Psoas muscle (tissue), 8 donors: ENCODE measurements around the gene VMP1. TPM values are rescaled to one million over a fixed set of nuclear protein-coding genes. Genes with fewer than 3 reads are reported as not detected.
A peak's percentile ranks its signal among the peaks of the same experiment; 100 is the strongest.

Experiments used
- ATAC-seq, 4 donors: fragments of 200-7000 bp; cut with Tn5 transposase; one replicate each; pipeline ENCODE4 v1.9.1; 2020; ENCODE audit warnings: moderate library complexity in 3 of 4, mild to moderate bottlenecking in 2 of 4
- DNase-seq, 2 donors: peaks; one replicate each; pipeline ENCODE4 v3.0.0-alpha.2; 2020
- H3K27ac ChIP-seq: fragments of 200-600 bp; one replicate; pipeline ENCODE4 v1.8.0; 2022
- H3K27me3 ChIP-seq, 3 donors: fragments of 200-600 bp in 1 of 3; one replicate each; pipeline versions ENCODE4 v1.6.1 to v1.8.0; 2013 to 2022; ENCODE audit warnings: low read length in 2 of 3, mild to moderate bottlenecking in 2 of 3, moderate library complexity in 1 of 3; ENCODE audit not compliant: insufficient read depth in 3 of 3
- H3K36me3 ChIP-seq, 2 donors: fragments of 200-600 bp in 1 of 2; one replicate each; pipeline versions ENCODE4 v1.6.1 to v1.8.0; 2013 to 2022; ENCODE audit warnings: low read depth in 1 of 2, mild to moderate bottlenecking in 1 of 2, moderate library complexity in 1 of 2; ENCODE audit not compliant: insufficient read depth in 1 of 2
- H3K4me1 ChIP-seq: fragments of 200-600 bp; one replicate; pipeline ENCODE4 v1.8.0; 2022
- H3K4me3 ChIP-seq: fragments of 200-600 bp; one replicate; pipeline ENCODE4 v1.8.0; 2022; ENCODE audit warnings: mild to moderate bottlenecking
- H3K9me3 ChIP-seq: fragments of 200-600 bp; one replicate; pipeline ENCODE4 v1.8.0; 2022
- WGBS, 3 donors: extraction: QIAGEN DNeasy Blood & Tissue Kit; methylation state at CpG; one replicate each; pipeline versions ENCODE4 v1.1.6 to v1.1.7; 2013; 5-methylcytosine and 5-hydroxymethylcytosine counted together
- intact Hi-C, 2 donors: fragments of 100-400 bp; cut with DNase I; formaldehyde crosslinking; loops; one replicate each; pipeline versions ENCODE4 v1.11.0 to v1.14.2; 2022
- polyA plus RNA-seq, 3 donors: library from polyadenylated mRNA; stranded (reverse); fragments of 200-250 nt; gene quantifications; one replicate each; pipeline ENCODE4 v1.2.3, GENCODE V29; 2013
- total RNA-seq, 4 donors: library from RNA; stranded (reverse); fragmentation: NEBNext Ultra II Directional in 2 of 4; extraction: Animal tissue kit (Norgen Biotek cat#: 25700) in 2 of 4; gene quantifications; one replicate each; pipeline versions ENCODE4 v1.2.1 to v1.2.4, GENCODE V29; 2021 to 2023
- TF ChIP-seq, protein P1 (sequence below): fragments of 200-600 bp; IDR thresholded peaks from one replicate; pipeline ENCODE4 v1.8.0; 2022; ENCODE audit warnings: antibody characterized with exemption
- donor health status: healthy with polysubstance abuse.
- donor health status: DM: no; HTN: no; CAD: no; lungs with moderate emphysema.
- donor health status: Bipolar disorder and iron deficiency.
- donor health status: healthy.
- donor health status: DM: yes; HTN: yes; CAD: no.
- donor health status: DM: no; HTN: no; CAD: no.
- donor health status: DM: no; HTN: no; CAD: no.
- donor health status: DM: yes; HTN: yes; CAD: no.

VMP1 gene
- total and polyA plus RNA-seq, 7 donors: 31.3 to 115 (median 60.5) TPM

DNA sequence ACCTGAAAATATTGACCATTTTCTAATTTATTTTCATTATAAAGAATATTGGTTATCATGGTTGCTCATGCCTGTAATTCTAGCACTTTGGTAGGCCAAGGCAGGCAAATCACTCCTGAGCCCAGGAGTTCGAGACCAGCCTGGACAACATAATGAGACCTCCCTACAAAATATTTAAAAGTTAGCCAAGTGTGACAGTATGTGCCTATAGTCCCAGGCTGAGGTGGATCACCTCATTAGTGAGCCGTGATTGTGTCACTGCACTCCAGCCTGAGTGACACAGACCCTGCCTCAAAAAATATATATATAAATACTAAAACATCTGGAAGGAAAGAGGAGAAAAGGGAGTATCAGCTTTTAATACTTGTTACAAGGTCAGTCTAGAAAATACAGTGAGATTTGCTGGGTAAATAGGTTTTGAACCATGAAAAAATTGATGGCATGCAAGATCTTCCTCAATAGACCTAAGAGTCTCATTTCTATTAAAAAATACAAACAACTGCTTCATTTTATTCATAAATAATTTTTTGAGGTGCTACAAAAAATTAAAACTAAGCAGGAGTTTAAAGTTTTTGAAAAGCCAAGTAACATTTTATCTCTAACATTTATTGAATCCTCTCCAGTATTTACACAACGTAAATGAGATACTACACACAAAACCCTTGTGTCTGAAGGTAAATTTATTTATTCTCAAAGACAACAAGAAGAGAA, 137.6 kb downstream of the VMP1 start:
- Histone ChIP-seq H3K27me3 (no peaks in the 10 kb centered on the region), H3K4me1 (peaks cover 38% of the 10 kb centered on the region), H3K36me3 (peaks cover 3 to 15% of the 10 kb centered on the region in 2 donors), H3K4me3 (no peak overlapping the region), H3K9me3 (no peaks in the 10 kb centered on the region), H3K27ac (peak overlapping the region; percentile 92)
- no peak for DNase-seq
- 51 to 80% (median 59%) methylated on average over 3 of the region's 3 CpGs for WGBS, 3 donors
- no peak for ATAC-seq
- TF ChIP-seq, protein P1, sequence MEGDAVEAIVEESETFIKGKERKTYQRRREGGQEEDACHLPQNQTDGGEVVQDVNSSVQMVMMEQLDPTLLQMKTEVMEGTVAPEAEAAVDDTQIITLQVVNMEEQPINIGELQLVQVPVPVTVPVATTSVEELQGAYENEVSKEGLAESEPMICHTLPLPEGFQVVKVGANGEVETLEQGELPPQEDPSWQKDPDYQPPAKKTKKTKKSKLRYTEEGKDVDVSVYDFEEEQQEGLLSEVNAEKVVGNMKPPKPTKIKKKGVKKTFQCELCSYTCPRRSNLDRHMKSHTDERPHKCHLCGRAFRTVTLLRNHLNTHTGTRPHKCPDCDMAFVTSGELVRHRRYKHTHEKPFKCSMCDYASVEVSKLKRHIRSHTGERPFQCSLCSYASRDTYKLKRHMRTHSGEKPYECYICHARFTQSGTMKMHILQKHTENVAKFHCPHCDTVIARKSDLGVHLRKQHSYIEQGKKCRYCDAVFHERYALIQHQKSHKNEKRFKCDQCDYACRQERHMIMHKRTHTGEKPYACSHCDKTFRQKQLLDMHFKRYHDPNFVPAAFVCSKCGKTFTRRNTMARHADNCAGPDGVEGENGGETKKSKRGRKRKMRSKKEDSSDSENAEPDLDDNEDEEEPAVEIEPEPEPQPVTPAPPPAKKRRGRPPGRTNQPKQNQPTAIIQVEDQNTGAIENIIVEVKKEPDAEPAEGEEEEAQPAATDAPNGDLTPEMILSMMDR: no peak
- intact Hi-C loops: loop anchor here in 1 of 2 donors (5.0 kb wide), 1 partner anchor 88 kb away; no protein-coding TSS in a partner anchor

DNA sequence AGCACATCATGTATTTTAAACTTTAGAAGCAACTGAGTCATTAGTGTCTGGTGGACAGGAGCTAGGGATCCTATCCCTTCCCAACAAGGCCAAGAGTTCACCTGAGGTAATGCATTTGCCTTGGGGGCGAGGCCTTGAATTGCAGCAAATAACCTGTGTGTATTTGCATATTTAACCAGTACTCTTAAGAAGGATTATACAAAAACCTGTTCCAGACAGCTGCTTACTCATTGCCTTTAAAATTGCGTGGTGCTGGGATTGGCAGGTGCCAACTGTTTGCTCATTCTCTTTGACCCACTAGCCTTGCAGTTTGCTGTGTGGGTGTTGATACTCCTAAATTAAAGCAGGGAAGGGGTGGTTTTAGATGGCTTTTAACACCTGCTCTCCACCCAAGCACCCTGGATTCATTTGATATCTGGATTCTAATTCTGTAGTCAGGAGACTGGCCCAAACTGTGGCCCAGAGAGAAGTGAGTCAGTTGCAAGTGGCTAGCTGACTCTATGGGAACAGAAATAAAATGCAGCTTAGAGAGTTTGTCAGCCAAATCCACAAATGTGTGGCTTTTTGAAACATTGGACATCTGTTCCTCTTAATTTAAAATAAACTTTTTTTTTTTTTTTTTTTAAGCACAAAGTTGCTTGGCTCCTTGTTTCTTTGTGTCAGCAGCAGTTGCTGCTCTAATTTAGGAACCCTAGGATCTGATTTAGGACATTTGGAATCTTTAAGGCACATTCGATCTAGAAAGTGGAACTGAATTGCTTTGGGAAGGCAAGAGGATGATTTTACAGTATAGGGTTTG, 138.3 kb downstream of the VMP1 start:
- ATAC-seq: peak; percentile 71 to 82 (median 80)

DNA sequence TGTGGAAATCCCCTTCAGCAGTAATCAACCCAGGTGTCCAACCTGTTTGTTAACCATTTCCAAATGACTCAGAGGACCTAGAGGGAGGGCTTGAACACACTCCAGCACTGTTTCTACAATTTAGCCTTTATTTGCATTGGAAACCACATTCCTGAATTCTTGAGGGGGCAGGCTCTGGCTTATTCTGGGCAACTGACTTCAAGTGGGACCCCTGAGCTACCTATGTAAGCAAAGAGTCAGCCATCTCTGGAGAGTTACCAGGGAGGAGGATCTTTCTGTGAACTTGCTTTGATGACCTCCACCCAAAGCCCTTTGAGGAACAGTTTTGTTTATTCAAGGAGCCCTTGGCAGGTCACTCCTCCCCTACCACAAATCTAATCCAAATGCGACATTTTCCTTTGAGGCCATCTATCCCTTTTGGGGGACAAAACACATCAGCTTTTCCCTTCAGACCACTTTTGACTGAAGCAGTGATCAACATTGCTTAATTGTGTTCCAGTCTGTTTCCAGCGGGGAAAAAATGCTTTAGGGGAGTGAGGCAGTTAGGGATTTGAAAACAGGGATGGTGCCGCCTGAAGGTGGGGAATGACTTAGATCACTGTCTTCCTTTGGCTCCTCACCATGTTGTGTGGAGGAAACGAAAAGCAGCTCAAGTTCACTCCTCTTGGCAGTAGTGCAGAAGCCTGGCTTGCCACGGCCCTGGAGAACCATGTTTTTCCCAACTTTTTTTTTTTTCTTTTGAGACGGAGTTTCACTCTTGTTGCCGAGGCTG, 139.1 kb downstream of the VMP1 start:
- Histone ChIP-seq H3K4me1 (peaks cover 40% of the 10 kb centered on the region), H3K27ac (peak overlapping the region; percentile 92), H3K27me3 (no peaks in the 10 kb centered on the region), H3K9me3 (no peaks in the 10 kb centered on the region), H3K4me3 (peak overlapping the region; percentile 9), H3K36me3 (no peaks in the 10 kb centered on the region)
- TF ChIP-seq, protein P1: no peak
- intact Hi-C loops: loop anchor here (2.0 to 5.0 kb wide), 2 partner anchors 62 to 89 kb away; no protein-coding TSS in a partner anchor
- 10 to 26% (median 19%) methylated on average over 7 of the region's 7 CpGs for WGBS, 3 donors
- DNase-seq: peak; percentile 41 to 79
- peak; percentile 24 to 65 (median 48) for ATAC-seq

More for the DNA sequence above, 138.3 kb downstream of the VMP1 start:
- TF ChIP-seq, protein P1: no peak
- Histone ChIP-seq H3K27me3 (no peaks in the 10 kb centered on the region), H3K4me3 (peak overlapping the region; percentile 9), H3K4me1 (peaks cover 38% of the 10 kb centered on the region), H3K27ac (peak overlapping the region; percentile 92), H3K9me3 (no peaks in the 10 kb centered on the region), H3K36me3 (peaks cover 0 to 7% of the 10 kb centered on the region in 2 donors)
- WGBS, 3 donors: 16 to 25% (median 20%) methylated on average over 3 of the region's 3 CpGs
- intact Hi-C loops: loop anchor here (2.0 to 5.0 kb wide), 2 partner anchors 61 to 88 kb away; no protein-coding TSS in a partner anchor
- DNase-seq: peak; percentile 43 to 62

DNA sequence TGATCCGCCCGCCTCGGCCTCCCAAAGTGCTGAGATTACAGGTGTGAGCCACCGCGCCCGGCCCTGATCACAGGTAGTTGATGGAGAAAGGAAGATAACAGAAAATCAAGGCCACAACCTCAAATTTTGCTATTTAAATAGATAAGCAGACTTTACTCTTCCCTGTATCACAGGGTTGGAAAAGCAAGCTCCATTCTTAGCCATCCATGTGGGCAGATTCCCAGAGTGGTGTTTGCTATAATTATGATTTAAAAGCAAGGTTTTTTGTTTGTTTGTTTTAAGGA, 140.9 kb downstream of the VMP1 start:
- Histone ChIP-seq H3K9me3 (no peaks in the 10 kb centered on the region), H3K36me3 (no peaks in the 10 kb centered on the region), H3K4me3 (no peak overlapping the region), H3K4me1 (peaks cover 51% of the 10 kb centered on the region), H3K27ac (peak overlapping the region; percentile 17), H3K27me3 (no peaks in the 10 kb centered on the region)
- intact Hi-C loops: loop anchor here in 1 of 2 donors (5.0 kb wide), 1 partner anchor 91 kb away; no protein-coding TSS in a partner anchor
- TF ChIP-seq, protein P1: no peak
- 89 to 95% (median 93%) methylated on average over 6 of the region's 6 CpGs for WGBS, 3 donors
- ATAC-seq: no peak
- DNase-seq: no peak
